Astrocyte of the cerebellum (primary cell): Measurements from ENCODE around the gene SCNN1B.

Experiments
- DNase-seq: peaks from one replicate; pipeline ENCODE4 v3.0.0-alpha.2; 2011; ENCODE audit warnings: low read depth
- H3K4me3 ChIP-seq: 2 replicates; pipeline ENCODE4 v1.5.1; 2011; ENCODE audit warnings: mild to moderate bottlenecking, low read depth, low read length, moderate library complexity
- in situ Hi-C: cut with HindIII; loops from 2 replicates; pipeline ENCODE4 v1.10.0; 2017; ENCODE audit warnings: low sequenced_read_pairs
- TF ChIP-seq, protein P1 (sequence below): IDR thresholded peaks from 2 replicates; pipeline ENCODE4 v1.5.1; 2012; ENCODE audit warnings: low read length, low read depth, moderate library complexity, mild to moderate bottlenecking; ENCODE audit errors: missing control alignments

Gene SCNN1B

DNA sequence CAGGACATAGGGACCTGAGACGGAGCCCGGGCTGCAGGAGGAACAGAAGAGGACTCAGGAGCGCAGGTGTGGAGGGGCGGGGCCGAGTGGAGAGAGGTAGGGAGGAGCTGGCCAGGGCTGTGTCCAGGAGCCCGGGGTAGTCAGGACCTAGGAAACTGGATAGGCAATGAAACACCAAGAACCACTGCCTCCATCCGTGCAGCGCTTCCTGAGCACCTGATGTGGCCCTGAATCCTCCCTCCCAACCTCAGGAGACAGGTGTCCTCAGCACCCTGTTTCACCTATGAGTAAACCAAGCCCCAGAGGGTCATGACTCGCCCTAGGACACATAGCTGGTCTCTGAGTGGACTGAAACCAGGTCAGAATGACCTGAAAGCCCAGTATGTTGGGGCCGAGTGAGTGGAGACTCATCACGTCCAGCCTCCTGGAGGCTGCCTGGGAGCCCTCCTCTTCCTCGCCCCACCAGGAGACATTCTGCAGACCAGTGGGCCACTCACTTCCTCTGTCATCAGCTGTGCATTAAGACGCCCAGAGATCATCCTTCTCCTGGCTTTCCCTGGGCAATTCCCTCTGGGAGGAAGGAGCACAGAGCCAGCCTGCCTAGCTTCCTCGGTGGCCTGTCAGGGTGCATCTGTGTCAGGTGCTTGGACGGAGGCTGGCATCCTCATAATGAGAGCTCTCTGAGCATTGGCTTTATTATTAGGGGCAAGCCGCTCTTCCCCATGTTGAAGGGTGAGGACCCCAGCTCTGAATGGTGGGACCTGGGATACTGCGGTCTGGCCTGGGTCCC, 72.8 kb downstream of the SCNN1B start:
- H3K4me3 ChIP-seq = no peak overlapping the region
- DNase-seq = no peak
- TF ChIP-seq, protein P1, sequence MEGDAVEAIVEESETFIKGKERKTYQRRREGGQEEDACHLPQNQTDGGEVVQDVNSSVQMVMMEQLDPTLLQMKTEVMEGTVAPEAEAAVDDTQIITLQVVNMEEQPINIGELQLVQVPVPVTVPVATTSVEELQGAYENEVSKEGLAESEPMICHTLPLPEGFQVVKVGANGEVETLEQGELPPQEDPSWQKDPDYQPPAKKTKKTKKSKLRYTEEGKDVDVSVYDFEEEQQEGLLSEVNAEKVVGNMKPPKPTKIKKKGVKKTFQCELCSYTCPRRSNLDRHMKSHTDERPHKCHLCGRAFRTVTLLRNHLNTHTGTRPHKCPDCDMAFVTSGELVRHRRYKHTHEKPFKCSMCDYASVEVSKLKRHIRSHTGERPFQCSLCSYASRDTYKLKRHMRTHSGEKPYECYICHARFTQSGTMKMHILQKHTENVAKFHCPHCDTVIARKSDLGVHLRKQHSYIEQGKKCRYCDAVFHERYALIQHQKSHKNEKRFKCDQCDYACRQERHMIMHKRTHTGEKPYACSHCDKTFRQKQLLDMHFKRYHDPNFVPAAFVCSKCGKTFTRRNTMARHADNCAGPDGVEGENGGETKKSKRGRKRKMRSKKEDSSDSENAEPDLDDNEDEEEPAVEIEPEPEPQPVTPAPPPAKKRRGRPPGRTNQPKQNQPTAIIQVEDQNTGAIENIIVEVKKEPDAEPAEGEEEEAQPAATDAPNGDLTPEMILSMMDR = no peak
- in situ Hi-C loops = no loop called here

DNA sequence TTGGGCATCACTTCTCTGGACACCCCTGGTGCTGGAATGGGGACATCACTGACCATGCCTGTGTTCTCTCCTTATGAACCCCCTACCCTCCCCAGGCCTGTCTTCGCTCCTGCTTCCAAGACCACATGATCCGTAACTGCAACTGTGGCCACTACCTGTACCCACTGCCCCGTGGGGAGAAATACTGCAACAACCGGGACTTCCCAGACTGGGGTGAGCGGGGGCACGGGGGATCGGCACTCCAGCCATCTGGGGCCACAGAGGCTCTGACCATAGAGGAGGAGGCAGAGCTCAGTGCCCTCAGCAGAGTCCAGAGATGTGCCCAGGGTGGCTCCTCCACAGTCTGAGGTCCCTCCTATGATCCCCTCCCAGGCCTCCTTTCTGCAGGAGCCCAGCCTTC, 73.5 kb downstream of the SCNN1B start:
- DNase-seq = no peak
- H3K4me3 ChIP-seq = no peak overlapping the region
- TF ChIP-seq, protein P1 = no peak
- in situ Hi-C loops = no loop called here

DNA sequence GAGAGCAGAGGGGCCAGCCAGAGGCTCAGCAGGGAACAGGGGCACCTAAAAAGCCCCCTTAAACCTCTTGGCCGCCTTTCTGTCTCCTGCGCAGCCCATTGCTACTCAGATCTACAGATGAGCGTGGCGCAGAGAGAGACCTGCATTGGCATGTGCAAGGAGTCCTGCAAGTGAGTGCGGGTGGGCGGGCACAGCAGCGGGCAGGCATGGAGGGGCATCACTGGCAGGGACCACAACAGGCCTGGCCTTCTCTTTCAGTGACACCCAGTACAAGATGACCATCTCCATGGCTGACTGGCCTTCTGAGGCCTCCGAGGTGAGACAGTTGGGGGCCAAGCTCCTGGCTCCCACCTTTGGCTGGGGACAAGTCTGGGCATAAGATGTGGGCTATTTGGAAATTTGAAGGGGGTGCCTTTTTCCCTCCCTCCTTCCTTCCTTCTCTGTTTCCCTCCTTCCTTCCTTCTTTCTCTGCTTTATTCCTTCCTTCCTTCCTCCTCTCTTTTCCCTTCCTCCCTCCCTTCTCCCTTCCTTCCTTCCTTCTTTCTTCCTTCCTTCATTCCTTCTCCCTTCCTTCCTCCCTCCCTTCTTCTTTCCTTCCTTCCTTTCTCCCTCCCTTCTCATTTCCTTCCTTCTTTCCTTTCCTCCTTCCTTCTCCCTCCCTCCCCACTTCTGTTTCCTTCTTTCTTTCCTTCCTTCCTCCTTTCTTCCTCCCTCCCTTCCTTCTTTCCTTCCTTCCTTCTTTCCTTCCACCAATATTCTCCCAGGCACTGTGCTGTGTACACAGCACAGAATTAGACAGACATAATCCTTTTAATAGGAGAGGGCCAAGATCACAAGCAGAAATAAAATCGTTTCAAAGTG, 75.2 kb downstream of the SCNN1B start:
- TF ChIP-seq, protein P1 = no peak
- no peak overlapping the region for H3K4me3 ChIP-seq
- in situ Hi-C loops = no loop called here
- no peak for DNase-seq

DNA sequence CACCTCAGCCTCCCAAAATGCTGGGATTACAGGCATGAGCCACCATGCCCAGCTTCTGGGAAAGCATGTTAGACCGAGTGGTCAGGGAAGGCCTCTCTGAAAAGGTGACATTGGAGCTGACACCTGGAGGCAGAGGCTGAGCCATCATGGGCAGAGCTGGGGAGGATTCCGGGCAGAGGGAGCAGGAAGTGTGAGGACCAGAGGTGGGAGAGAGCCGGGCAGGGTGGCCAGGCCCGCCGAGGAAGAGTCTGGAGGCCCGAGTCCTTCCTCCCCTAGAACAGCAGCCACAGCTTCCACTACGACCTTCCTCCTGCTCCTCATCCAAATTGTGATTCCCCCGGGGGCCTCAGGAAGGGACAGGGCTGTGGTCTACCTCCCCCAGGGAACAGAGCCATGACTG, 76.2 kb downstream of the SCNN1B start:
- DNase-seq = no peak
- in situ Hi-C loops = no loop called here
- TF ChIP-seq, protein P1 = no peak
- H3K4me3 ChIP-seq = no peak overlapping the region

DNA sequence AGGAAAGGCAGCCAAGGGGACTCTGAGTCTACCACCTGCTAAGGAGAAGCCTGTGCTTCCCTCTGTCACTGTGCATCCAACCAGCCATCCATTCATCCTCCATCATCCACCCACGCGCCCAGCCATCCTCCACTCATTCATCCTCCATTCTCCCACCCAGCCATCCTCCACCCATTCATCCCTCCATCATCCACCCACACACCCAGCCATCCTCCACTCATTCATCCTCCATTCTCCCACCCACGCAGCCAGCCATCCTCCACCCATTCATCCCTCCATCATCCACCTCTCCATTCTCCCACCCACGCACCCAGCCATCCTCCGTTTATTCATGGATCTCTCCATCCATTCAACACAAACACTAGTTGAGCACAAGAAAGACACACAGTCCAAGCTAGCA, 76.8 kb downstream of the SCNN1B start:
- TF ChIP-seq, protein P1 = no peak
- in situ Hi-C loops = no loop called here
- no peak overlapping the region for H3K4me3 ChIP-seq
- no peak for DNase-seq

DNA sequence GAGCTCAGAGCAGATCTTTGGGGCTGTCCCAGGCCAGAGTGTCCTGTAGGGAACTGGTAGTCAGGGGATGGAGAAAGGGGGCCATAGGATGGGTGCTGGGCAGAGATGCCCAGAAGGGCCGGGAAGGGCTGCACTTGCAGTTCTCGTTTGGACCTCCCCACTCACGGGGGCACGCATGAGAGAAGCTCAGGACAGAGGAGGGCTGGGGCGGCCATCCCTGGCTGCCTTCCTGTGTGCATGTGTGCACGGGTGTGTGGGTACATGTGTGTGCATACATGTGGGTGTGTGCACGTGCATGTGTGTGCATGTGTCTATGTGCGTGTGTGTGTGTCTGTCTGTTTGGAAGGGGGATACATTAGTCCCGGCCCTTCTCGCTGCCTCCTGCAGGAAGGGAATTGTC, 77.6 kb downstream of the SCNN1B start:
- TF ChIP-seq, protein P1 = no peak
- no peak for DNase-seq
- in situ Hi-C loops = no loop called here
- H3K4me3 ChIP-seq = no peak overlapping the region
